ENCODE data around the gene CLMP.

Gene CLMP

GRCh38 chr11:123045101-123045500 lies 149.9 kb downstream of the CLMP start:
- TF ChIP-seq CTCF (IDR thresholded peaks at IDR 0.05; ENCODE audit: low read length, missing control alignments), result no peak
- DNase-seq (ENCODE audit: low read depth), result no peak
- H3K4me3 ChIP-seq (replicated peaks; ENCODE audit: low read depth, low read length), result no peak overlapping the region

- no peak for TF ChIP-seq CTCF (IDR thresholded peaks at IDR 0.05; ENCODE audit: low read length, missing control alignments)
- no peak for DNase-seq (ENCODE audit: low read depth)
- no peak overlapping the region for H3K4me3 ChIP-seq (replicated peaks; ENCODE audit: low read depth, low read length)
These were observed 153.9 kb downstream of the CLMP start for GRCh38 chr11:123041185-123041584.

- TF ChIP-seq CTCF (IDR thresholded peaks at IDR 0.05; ENCODE audit: low read length, missing control alignments), result no peak
- H3K4me3 ChIP-seq (replicated peaks; ENCODE audit: low read depth, low read length), result no peak overlapping the region
- DNase-seq (ENCODE audit: low read depth), result no peak
These were observed 155.0 kb downstream of the CLMP start for GRCh38 chr11:123040111-123040432.

GRCh38 chr11:123035831-123036230 lies 159.2 kb downstream of the CLMP start:
- TF ChIP-seq CTCF (IDR thresholded peaks at IDR 0.05; ENCODE audit: low read length, missing control alignments), result no peak
- no peak overlapping the region for H3K4me3 ChIP-seq (replicated peaks; ENCODE audit: low read depth, low read length)

GRCh38 chr11:123034597-123034996 lies 160.5 kb downstream of the CLMP start:
- no peak for TF ChIP-seq CTCF (IDR thresholded peaks at IDR 0.05; ENCODE audit: low read length, missing control alignments)
- no peak for DNase-seq (ENCODE audit: low read depth)
- no peak overlapping the region for H3K4me3 ChIP-seq (replicated peaks; ENCODE audit: low read depth, low read length)

More at GRCh38 chr11:123035831-123036230, 159.2 kb downstream of the CLMP start:
- no peak for DNase-seq (ENCODE audit: low read depth)

- TF ChIP-seq CTCF (IDR thresholded peaks at IDR 0.05; ENCODE audit: low read length, missing control alignments), result peak; percentile 55
- DNase-seq (ENCODE audit: low read depth), result peak; percentile 44
- no peak overlapping the region for H3K4me3 ChIP-seq (replicated peaks; ENCODE audit: low read depth, low read length)
These were observed 161.2 kb downstream of the CLMP start for GRCh38 chr11:123033895-123034294.

GRCh38 chr11:123030517-123030916 lies 164.5 kb downstream of the CLMP start:
- TF ChIP-seq CTCF (IDR thresholded peaks at IDR 0.05; ENCODE audit: low read length, missing control alignments), result no peak
- no peak for DNase-seq (ENCODE audit: low read depth)
- no peak overlapping the region for H3K4me3 ChIP-seq (replicated peaks; ENCODE audit: low read depth, low read length)

All from fibroblast of pulmonary artery (primary cell).